ENCODE measurements around the gene ZIC2. TPM values are rescaled to one million over a fixed set of nuclear protein-coding genes. Genes with fewer than 3 reads are reported as not detected.

The ZIC2 gene
- total and polyA plus RNA-seq, 2 of the 4 experiments (the other 2 are of a cell fraction) = not detected

GRCh38 chr13:99977334-99977911 is 4.2 kb upstream of the ZIC2 start:
- no CpG with 5 or more reads among the region's 7 CpGs for WGBS, 2 experiments (ENCODE audit: extremely low coverage in 2 of 2, insufficient read length in 1 of 2)
- peaks cover 87% of the 10 kb centered on the region for H3K27me3 ChIP-seq (ENCODE audit: control insufficient read depth, insufficient read depth, low read length)

More at GRCh38 chr13:99977334-99977911, 4.2 kb upstream of the ZIC2 start:
- no TSS peak for BruUV-seq (replicated peaks)
- no peak for TF ChIP-seq RFX5 (IDR thresholded peaks at IDR 0.05; ENCODE audit: low read depth, low read length)
- no peak for TF ChIP-seq ELK1 (IDR thresholded peaks at IDR 0.05; ENCODE audit: borderline replicate concordance, low read depth, low read length)
- TF ChIP-seq CHD1 (IDR thresholded peaks at IDR 0.05; ENCODE audit: low read depth, low read length) = no peak
- TF ChIP-seq RCOR1 (IDR thresholded peaks at IDR 0.05; ENCODE audit: insufficient replicate concordance, low read length) = no peak
- TF ChIP-seq MAFK (IDR thresholded peaks at IDR 0.05; ENCODE audit: low read depth, low read length) = no peak
- TF ChIP-seq SMC3 (IDR thresholded peaks at IDR 0.05; ENCODE audit: low read depth, low read length) = no peak
- TF ChIP-seq USF2 (IDR thresholded peaks at IDR 0.05; ENCODE audit: low read depth, low read length) = no peak
- no peak for TF ChIP-seq NFE2L2 (IDR thresholded peaks at IDR 0.05; ENCODE audit: low read depth, low read length)
- TF ChIP-seq POLR2A (IDR thresholded peaks at IDR 0.05; ENCODE audit: low read depth, low read length) = no peak
- dilution Hi-C loops (cut with HindIII; ENCODE audit: low sequenced_read_pairs, unreplicated experiment) (no loop called here), in situ Hi-C loops (cut with MboI; ENCODE audit: low sequenced_read_pairs) (no loop called here), intact Hi-C loops (cut with micrococcal nuclease) (loop anchor here (10.0 kb wide), 1 partner anchor 537 kb away; no protein-coding TSS in a partner anchor)
- Histone ChIP-seq H3K9ac (ENCODE audit: low read depth, low read length) (no peak overlapping the region), H3K56ac (ENCODE audit: extremely low read depth, insufficient read depth, low read length) (no peak overlapping the region), H3K4me2 (ENCODE audit: low read depth, low read length) (no peak overlapping the region), H2AK5ac (ENCODE audit: low read depth, low read length) (no peak overlapping the region), H2AK9ac (replicated peaks; ENCODE audit: low read depth, low read length, poor library complexity) (no peak overlapping the region), H2BK5ac (ENCODE audit: low read depth, low read length, poor library complexity, severe bottlenecking) (no peak overlapping the region), H3K18ac (ENCODE audit: low read depth, low read length) (no peak overlapping the region), H2BK120ac (ENCODE audit: low read depth, low read length) (no peak overlapping the region), H2AFZ (replicated peaks; ENCODE audit: low read length, poor library complexity) (no peak overlapping the region), H4K20me1 (ENCODE audit: insufficient read depth, low read length) (no peaks in the 10 kb centered on the region; the same call in 1 of the 2 replicates), H3K9me1 (ENCODE audit: insufficient read depth, low read length) (no peaks in the 10 kb centered on the region), H3K4me1 (ENCODE audit: control insufficient read depth, insufficient read depth, low read length) (no peaks in the 10 kb centered on the region; the same call in 1 of the 2 replicates), H4K5ac (ENCODE audit: low read depth, low read length) (no peak overlapping the region), H3K27ac (ENCODE audit: insufficient read depth, low read length) (no peak overlapping the region), H3K4me3 (ENCODE audit: insufficient read depth, low read depth, low read length) (no peak overlapping the region), H2BK20ac (ENCODE audit: low read depth, low read length) (no peak overlapping the region), H3K4ac (ENCODE audit: low read depth, low read length) (no peak overlapping the region), H3K9me3 (ENCODE audit: control insufficient read depth, insufficient read depth, low read length) (peaks cover 13% of the 10 kb centered on the region), H3K79me1 (ENCODE audit: low read depth in 1 of 2, low read length in 2 of 2) (no peaks in the 10 kb centered on the region), H4K91ac (ENCODE audit: insufficient read depth, low read depth, low read length) (no peak overlapping the region), H3K23ac (ENCODE audit: low read depth, low read length) (no peak overlapping the region), H4K8ac (ENCODE audit: low read depth in 2 of 2, low read length in 2 of 2) (no peak overlapping the region), H3K36me3 (ENCODE audit: control insufficient read depth, insufficient read depth, low read length) (no peaks in the 10 kb centered on the region), H3K14ac (replicated peaks; ENCODE audit: low read depth, low read length) (no peak overlapping the region), H2BK15ac (ENCODE audit: low read depth, low read length) (no peak overlapping the region)
- POLR2A ChIA-PET (ENCODE audit: unreplicated experiment) = no interaction called here
- DNase-seq (no peak), ATAC-seq (ENCODE audit: low read depth) (no peak)
- CTCF ChIA-PET = no interaction called here

Data from IMR-90 (cell line).